Measurements from ENCODE around the gene NEDD4.

DNA sequence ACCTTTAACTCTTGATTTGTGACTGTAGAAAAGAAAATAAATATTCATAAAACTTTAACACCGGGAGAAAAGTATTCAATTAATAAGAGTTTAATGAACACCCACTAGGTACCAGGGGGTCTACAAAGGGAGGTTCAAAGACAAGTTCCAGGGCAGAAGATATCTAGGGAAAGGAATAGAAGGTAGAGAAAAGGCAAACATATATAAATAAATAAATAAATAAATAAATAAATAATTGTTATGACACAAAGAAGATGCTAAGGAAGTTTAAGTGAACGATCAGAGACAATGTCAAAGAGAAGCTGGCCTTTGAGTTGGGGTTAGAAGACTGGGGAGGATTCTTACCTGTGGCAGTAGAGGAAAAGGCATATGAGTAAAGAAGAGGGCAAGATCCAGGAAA lies 123.8 kb downstream of the NEDD4 start:
- no peak for TF ChIP-seq EZH2 (IDR thresholded peaks at IDR 0.05; ENCODE audit: insufficient read depth, poor library complexity, severe bottlenecking)
- no peak for TF ChIP-seq EZH2phosphoT487 (IDR thresholded peaks at IDR 0.05; ENCODE audit: insufficient read depth, low read depth)

All from GM23248 (cell line).